Stimulated activated CD4-positive, alpha-beta T cell treated with anti-CD3 and anti-CD28 coated beads, Interleukin-1b, Interleukin-23, amount 100 ng/mL, for 48 hours (primary cell): ENCODE data around the gene FRMD4B.
"Not testable (repeated sequence)": the region's sequence is repeated elsewhere in the genome, so short reads cannot be mapped to it uniquely, and the experiment has no call there.

Source experiments
- DNase-seq: peaks from one replicate; pipeline ENCODE4 v3.0.0-alpha.2; 2020

The FRMD4B gene

DNA sequence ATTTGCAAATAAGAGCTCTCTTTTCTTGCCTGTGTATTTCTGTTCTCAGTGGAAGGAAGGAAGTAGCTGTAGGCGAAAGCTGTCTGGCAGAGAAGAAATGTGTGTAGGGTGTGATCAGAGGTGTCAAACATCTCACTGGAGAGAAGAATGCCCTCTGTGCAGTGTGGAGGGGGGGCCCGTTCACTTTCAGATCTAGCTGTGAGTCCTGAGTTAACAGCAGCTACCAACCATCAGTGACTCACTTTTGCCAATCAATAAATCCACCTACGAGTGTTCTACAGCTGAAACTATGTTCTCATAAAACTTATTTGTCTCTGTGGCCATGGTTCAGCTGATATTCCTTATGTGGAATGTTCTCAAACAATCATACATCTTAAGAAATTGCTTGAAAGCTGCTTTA is 103.7 kb downstream of the FRMD4B start:
- peak; percentile 81 for DNase-seq

DNA sequence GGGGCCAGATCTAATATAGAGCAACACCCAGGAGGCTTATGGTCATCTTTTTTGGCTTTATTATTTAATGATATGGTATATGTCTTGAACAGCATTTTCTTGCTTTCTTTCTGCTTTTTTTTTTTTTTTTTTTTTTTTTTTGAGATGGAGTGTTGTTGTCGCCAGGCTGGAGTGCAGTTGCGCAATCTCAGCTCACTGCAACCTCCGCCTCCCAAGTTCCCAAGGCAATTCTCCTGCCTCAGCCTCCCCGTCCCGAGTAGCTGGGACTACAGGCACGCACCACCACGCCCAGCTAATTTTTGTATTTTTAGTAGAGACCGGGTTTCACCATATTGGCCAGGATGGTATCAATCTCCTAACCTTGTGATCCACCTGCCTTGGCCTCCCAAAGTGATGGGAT is 108.5 kb downstream of the FRMD4B start:
- not testable (repeated sequence) for DNase-seq

DNA sequence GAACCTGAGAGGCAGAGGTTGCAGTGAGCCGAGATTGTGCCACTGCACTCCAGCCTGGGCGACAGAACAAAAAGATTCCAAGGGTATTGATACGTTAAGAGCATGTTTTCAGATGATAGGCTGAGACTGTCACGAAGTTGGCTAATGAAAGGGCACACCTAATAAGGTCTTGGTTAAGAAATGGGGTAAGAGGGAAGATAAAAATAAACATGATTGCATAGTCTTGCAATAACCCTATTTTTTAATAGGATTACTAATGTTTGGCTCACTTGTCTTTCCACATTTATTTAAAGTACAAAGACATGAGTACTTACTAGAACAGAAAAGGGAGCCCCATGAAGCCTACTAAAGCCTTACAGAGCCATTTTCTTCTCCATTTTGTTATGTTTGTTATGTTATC is 109.0 kb downstream of the FRMD4B start:
- DNase-seq: no peak

DNA sequence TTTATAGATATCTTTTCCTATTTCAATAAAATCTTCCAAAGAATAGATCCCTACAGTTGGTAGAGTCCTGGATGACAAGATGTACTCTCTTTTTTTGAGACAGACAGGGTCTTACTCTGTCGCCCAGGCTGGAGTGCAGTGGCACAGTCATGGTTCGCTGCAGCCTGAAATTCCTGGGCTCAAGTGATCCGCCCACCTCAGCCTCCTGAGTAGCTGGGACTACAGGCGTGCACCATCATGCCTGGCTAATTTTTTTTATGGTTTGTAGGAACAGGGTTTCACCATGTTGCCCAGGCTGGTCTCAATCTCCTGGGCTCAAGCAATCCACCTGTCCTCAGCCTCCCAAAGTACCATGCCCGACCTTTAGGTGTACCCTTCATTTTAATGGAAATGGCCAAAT is 109.7 kb downstream of the FRMD4B start:
- DNase-seq: not testable (repeated sequence)

DNA sequence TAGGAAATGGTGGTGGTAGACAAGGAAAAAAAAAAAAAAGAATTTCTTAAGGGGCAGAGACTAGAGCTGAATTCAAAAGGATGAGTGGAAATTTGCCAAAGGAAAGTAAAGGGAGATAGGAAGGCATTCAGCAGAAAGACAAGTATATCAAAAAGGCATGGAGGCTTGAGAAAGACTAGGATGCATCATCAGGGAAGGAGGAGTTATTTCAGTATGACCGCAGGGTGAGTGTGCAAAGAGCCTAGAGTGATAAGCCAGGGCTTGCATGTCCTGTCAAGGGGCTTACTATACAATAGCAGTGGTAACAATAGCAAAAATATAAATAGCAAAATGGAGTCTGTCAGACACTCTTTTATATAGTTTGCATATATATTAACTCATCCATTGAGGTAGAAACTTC is 112.0 kb downstream of the FRMD4B start:
- no peak for DNase-seq

DNA sequence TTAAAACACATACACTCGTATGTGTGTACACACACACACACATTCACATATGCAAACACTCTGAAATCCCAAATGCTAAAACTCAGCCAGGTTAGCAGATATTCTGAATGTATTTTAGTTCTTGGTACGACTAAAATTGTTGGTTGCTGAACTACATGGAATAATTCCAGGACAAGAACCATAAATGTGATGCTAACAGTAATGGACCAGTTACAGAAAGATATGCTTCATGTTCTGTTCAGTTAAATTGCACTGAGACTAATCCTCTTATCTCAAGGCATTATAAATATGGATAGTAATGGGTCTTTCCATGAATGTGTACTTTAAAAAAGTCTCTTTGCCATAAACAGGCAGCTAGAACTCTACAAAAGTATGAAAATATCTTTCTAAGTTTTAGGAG is 113.3 kb downstream of the FRMD4B start:
- DNase-seq: no peak

DNA sequence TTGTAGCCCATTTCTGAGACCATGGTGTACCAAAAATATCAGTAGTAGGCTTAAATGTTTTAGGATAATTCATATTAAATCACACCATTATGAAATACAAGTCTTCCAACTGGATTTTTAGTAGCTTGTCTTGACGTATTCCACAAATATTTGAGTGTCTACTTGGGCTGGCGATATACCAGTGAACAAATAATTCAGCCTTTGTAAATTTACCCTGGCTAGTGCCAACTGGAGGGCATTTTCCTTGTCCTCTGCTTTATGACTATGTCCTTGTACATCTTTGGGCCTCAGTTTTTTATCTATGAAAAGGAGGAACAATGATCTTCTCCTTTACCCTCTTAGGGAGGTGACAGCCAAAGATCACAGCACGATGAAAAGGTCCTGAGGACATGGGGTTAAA is 114.8 kb downstream of the FRMD4B start:
- no peak for DNase-seq

DNA sequence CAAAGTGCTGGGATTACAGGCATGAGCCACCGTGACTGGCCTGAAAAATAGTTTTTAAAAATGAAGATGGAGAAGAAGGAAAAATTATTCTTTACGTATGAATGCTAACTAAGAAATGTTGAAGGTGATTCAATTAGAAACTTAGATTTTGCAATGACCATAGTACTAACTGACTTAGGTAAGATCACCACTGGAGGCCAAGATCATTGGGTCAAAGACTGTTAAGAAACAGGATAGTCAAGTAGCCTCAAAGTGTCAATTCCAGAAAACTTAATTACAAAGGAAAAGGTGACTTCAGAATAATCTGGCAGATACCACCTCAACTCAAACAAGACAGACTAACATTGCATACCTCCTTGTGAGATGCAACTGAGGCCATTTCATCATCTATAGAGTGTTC is 119.3 kb downstream of the FRMD4B start:
- no peak for DNase-seq

DNA sequence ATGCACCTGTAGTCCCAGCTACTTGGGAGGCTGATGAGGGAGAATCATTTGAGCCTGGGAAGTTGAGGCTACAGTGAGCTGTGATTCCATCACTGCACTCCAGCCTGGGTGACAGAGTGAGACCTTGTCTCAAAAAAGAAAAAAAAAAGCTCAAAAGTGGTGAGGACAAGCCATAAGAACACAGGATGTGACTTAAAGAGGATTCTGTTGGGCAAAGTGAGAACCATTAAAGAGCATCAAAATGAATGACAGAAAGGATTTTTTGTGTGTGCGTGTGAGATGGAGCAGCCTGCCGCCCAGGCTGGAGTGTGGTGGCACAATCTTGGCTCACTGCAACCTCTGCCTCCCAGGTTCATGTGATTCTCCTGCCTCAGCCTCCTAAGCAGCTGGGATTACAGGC is 119.8 kb downstream of the FRMD4B start:
- DNase-seq: not testable (repeated sequence)

DNA sequence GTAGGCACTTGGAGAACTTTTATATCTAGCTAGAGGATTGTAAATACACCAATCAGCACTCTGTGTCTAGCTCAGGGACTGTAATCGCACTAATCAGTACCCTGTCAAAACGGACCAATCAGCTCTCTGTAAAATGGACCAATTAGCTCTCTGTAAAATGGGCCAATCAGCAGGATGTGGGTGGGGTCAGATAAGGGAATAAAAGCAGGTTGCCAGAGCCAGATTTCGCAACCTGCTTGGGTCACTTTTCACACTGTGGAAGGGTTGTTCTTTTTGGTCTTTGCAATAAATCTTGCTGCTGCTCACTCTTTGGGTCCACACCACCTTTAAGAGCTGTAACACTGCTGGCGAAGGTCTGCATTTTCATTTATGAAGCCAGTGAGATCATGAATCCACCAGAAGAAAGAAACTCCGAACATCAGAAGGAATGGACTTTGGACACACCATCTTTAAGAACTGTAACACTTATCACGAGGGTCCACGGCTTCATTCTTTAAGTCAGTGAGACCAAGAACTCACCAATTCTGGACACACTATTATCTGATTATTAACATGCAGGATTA is 125.0 kb downstream of the FRMD4B start:
- not testable (repeated sequence) for DNase-seq

DNA sequence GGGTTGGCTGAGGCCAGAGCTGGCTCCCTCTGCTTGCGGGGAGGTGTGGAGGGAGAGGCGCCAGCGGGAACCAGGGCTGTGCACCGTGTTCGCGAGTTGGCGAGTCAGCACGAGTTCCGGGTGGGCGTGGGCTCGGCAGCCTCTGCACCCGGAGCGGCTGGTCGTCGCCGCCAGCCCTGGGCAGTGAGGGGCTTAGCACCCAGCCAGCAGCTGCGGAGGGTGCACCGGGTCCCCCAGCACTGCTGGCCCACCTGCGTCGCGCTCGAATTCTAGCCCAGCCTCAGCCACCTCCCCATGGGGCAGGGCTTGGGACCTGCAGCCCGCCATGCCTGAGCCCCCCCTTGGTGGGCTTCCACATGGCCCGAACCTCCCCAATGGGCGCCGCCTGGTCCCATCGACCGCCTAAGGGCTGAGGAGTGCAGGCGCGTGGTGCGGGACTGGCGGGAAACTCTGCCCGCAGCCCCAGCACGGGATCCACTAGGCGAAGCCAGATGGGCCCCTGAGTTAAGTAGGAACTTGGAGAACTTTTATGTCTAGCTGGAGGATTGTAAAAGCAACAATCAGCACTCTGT is 125.6 kb downstream of the FRMD4B start:
- DNase-seq: no peak

DNA sequence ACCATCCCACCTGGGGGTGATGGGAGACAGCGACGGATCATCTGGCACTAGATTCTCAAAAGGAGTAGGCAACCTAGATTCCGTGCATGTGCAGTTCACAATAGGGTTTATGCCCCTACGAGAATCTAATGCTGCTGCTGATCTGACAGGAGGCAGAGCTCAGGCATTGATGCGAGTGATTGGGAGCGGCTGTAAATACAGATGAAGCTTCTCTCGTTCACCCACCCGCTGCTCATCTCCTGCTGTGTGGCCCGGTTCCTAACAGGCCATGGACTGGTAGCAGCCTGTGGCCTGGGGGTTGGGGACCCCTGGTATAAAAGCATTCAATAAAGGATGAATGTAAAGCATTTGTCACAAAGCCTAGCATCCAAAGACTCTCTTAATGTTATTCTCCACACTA is 126.8 kb downstream of the FRMD4B start:
- no peak for DNase-seq

DNA sequence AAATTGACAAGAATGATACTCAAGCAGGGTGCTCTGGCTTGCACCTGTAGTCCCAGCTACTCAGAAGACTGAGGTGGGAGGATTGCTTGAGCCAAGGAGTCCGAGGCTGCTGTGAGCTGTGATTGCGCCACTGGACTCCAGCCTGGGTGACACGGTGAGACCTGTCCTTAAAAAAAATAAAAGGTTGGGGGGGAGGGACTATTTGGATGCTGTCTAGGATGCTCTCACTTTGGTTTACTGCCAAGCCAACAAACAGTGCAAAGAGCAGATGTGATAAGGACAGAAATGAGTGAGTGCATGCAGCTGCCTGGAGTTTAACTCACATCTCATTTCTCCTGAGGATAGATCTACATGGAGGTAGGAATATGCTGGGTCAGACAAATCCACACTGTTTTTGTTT is 130.0 kb downstream of the FRMD4B start:
- DNase-seq: no peak

DNA sequence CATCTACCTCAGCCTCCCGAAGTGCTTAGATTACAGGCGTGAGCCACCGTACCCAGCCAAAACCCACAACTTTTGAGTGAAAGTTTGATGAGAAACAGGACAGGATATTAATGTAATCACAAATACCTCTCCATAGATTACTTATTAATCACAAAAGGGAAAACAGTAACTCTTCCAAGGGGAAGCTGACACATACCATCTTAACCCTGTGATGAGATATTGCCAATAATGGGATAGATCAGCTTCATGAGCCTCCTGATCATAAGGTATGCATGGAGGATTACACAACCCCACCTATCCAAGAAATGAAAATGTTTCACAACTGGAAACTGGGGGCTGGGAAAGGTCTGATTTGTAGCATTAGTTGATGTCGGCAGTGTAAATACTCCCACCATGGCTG is 131.5 kb downstream of the FRMD4B start:
- no peak for DNase-seq

DNA sequence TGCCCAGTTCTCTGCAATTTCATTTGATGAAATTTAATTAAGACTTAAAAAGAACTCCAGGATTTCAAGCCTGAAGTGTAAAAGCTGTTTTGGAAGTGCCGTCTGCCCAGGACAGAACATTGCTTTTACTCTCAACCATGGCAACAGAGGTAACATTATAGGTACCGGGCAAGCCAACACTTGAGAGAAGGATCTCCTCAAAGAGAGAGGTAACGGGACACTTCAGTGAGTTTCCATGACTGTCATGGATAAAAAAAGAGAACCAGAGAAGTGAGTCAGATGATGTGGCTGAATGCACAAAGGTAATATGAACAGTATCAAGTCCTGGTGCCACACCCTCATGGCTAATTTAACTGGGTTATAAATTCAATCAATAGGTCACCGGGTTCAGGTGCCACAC is 133.3 kb downstream of the FRMD4B start:
- DNase-seq: no peak

DNA sequence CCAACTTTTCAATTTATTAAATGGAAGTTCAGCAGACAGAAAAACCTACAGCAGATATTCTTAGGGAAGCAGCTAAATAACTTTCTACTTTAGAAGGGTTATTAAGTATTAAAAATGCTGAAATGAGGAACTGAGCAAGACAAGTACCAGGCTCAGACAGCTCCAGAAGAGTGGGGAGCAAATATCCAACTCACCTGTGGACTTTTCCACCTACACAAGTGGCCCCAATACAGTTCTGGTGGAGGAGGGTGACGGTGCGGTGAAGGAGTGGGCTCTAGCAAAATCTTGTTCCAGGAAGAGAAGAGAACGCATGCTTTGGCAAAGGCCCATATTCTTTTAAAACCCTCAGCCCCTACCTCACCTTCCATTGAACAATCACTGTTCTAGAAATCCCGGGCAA is 133.7 kb downstream of the FRMD4B start:
- DNase-seq: no peak

DNA sequence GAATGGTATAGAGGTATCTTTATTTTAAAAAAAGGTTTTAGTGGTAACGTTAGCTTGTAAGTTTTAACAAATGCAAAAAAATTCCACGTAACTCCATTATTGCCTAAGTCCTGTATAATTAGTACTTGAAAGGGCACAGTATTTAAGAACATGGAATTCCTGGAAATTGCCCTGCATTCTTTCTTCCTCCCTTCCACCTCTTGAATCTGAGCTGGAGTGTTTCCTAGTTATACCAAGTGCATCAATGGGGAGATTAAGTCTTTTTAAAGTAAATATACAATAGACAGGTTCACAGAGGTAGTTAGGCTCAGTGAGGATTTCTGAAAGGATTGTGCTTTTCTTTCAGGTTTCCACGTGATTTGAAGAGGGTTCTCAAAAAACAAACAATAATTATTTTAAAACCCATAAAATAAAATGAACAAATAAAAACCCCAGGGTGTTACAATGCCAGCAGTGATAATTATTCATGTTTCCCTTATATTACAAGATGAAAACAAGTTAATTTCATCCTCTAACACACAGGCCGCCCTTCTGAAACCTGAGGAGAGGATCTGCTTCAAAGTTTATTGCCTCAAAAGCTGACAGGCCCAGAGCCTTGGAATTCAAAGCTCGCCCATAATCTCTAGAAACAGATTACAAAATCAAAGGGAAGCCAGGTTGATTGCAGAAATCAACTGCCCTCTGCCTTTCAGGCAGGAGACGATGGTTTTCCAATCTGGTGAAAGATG is 134.6 kb downstream of the FRMD4B start:
- DNase-seq: no peak

DNA sequence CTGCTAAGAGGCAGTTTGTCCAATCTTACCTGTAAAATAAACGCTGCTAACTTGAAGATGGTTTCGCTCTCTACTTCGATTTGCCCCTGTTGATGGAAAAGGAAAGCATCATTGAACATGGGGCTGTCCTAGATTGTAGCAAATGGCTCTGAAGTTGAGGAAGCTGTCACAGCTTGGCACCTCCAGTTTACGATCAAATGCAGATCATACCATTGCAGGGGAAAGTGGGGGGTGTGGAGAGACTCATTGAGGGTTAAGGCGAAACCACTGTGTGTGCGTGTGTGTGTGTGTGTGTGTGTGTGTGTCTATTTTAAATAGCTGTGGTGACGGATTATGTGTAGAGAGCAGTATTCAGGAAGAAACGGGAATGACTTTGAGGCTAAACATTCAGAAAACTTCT is 135.9 kb downstream of the FRMD4B start:
- peak; percentile 65 for DNase-seq

DNA sequence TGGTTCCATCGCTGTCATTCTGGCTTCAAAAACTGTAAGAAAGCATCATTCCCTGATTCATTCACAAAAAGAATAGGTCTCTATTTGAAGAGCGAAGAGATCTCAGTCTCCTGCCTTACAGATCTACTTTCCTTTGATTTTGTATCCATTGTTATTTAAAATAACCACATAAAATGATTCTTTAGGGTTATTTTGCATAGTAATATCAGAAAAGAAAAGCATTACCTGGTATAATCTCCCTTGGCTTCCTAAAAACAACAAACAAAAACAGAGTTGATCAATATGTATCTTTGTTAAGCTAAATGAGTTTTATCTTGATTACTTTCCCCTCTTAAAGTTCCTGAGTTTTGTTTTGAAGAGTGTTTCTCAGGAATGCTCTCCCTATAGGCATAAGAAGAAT is 136.9 kb downstream of the FRMD4B start:
- no peak for DNase-seq

DNA sequence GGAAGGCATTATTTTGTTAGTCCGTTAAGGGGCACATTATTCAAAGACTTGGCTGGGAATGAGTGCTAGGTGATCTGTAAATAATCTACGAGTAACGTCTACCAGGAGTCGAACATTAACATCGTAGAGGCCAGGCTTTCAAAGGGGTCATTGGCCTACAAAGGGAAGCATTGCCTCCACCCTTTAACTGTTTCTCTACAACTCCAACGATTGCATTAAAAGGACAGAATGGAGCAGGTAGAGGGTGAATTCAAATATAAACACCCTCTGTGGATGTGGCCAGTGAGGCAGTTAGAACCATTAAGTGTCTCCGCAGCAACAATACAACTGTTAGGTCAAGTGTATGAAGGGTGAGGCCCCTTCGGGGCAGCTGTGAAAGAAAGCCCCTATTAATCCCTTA is 137.5 kb downstream of the FRMD4B start:
- DNase-seq: no peak

DNA sequence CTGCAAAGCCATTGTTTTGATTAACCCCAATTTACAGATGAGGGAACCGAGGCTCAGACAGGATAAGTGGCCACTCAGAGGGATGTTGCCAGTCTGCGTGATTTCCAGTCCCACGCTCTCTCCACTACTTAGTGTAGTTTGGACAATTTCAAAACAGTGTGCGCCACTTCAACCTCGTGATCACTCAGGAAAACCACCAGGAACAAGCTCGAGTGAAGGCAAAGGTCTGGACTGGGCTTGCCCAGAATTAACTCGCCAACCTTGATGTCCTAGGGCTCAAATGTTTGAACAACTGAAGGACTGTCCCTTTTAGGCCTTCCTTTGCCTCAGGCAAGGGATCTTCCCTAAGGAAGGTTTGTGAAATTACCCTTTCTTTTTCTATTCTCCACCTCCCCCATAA is 139.3 kb downstream of the FRMD4B start:
- DNase-seq: no peak

DNA sequence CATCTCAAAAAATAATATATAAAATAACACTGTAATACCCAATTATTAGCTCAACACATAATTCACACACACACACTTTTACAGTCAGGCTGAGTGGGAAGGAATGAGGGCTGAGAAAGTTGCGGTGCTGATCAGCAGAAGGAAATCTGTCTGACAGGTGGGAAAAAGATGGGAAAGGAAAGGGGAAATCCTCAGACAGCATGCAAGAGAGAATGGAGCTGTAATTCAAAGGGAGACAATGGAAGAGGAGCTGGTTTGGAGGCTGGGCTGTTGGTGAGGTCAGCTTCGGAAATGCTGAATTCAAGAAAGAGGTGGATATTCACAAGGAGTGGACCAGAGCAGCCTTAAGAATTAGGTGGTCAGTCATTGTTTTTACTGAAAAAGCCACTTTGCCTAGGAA is 141.8 kb downstream of the FRMD4B start:
- no peak for DNase-seq

DNA sequence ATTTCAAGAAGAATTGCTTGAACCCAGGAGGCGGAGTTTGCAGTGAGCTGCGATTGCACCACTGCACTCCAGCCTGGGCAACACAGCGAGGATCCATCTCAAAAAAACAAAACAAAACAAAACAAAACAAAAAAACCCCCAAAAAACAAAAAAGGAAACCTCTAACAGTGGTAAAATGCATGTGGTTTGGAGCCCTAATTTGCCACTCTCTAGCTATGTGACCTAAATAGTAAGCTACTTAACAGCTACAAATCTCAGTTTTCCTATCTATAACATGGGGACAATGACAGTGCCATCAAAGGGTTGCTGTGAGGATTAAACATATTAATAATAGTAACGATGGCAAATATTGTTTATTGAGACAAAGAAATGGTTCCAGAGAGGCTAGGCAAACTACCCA is 144.1 kb downstream of the FRMD4B start:
- no peak for DNase-seq

DNA sequence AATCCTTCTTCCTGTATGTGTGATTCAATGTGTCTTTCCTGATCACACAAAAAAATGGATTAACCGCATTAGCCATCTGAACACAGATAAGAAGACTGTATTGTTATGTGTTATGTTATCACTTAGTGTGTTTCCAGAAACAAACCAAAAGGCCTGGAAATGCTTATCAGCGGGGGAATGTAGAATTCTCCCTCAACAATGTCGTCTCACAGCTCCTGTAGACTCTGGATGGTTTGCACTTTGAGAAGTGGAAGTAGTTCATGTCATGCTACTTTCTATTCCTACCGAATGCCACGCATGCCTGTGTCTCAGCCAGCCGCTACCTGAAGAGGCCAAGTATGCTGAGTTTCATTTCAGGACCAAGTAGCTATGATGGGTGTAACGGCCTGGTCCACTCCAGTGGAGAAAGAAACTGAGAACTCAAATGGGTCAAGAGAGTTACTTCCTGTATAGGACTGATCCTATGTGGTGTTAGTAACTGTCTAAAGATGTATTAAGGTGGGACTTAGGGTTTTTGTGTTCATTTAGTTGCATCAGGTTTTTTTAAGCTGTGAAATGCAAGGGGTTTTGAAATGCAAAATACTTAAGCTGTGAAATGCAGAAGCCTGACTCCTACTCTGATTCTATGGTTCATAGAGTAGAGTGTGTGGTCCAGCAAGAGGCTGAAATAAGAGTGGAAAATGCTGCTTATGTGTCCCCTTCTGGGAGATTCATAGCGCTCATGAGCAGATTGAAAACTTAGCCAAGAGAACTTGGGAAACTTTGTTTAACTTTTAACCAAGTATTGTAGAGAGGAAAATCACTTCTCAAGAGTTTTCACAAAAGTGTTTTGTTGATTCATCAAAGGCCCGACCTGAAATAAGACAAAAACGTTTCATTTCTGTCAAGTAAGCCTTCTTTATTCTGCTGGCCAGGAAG is 145.0 kb downstream of the FRMD4B start:
- no peak for DNase-seq
